Amygdala (tissue), 56 donors: ENCODE results near the gene NCAPG.
A peak's percentile ranks its signal among the peaks of the same experiment; 100 is the strongest.
"Not testable (repeated sequence)": the region's sequence is repeated elsewhere in the genome, so short reads cannot be mapped to it uniquely, and the experiment has no call there.

ENCODE experiments used
- DNase-seq, 56 donors: peaks; one replicate each; lab custom pipeline; 2025; lab: John Stamatoyannopoulos, UW

The NCAPG gene

GRCh38 chr4:17786567-17786966, 24.2 kb upstream of the NCAPG start:
- peak in 1 of 56 donors; percentile 24 for DNase-seq

GRCh38 chr4:17787315-17787714, 23.5 kb upstream of the NCAPG start:
- no peak for DNase-seq

GRCh38 chr4:17788956-17789355, 21.8 kb upstream of the NCAPG start:
- no peak for DNase-seq

GRCh38 chr4:17794730-17795129, 16.0 kb upstream of the NCAPG start:
- DNase-seq = no peak

- no peak for DNase-seq
Observed at GRCh38 chr4:17797808-17798207, 13.0 kb upstream of the NCAPG start.

- DNase-seq = no peak
Observed at GRCh38 chr4:17805580-17806155, 5.1 kb upstream of the NCAPG start.

- no peak for DNase-seq
Observed at GRCh38 chr4:17807446-17807845, 3.3 kb upstream of the NCAPG start.

- DNase-seq = no peak
Observed at GRCh38 chr4:17809667-17810066, 1.1 kb upstream of the NCAPG start.

- peak in 1 of 56 donors; percentile 46 for DNase-seq
Observed at GRCh38 chr4:17811078-17811603, 362 bp downstream of the NCAPG start.

- DNase-seq = no peak
Observed at GRCh38 chr4:17812125-17812524, 1.3 kb downstream of the NCAPG start.

- DNase-seq = no peak
Observed at GRCh38 chr4:17812801-17813200, 2.0 kb downstream of the NCAPG start.

- DNase-seq = no peak
Observed at GRCh38 chr4:17814140-17814539, 3.4 kb downstream of the NCAPG start.

GRCh38 chr4:17816142-17816541, 5.4 kb downstream of the NCAPG start:
- DNase-seq = no peak

- DNase-seq = peak in 1 of 56 donors; percentile 43
Observed at GRCh38 chr4:17817027-17817426, 6.2 kb downstream of the NCAPG start.

- no peak for DNase-seq
Observed at GRCh38 chr4:17823871-17824669, 13.3 kb downstream of the NCAPG start.

- DNase-seq = no peak
Observed at GRCh38 chr4:17846266-17846665, 35.5 kb downstream of the NCAPG start.

GRCh38 chr4:17850295-17850694, 39.5 kb downstream of the NCAPG start:
- DNase-seq = not testable (repeated sequence)

- DNase-seq = no peak
Observed at GRCh38 chr4:17851959-17852358, 41.2 kb downstream of the NCAPG start.

- DNase-seq = no peak
Observed at GRCh38 chr4:17854036-17854435, 43.3 kb downstream of the NCAPG start.

- no peak for DNase-seq
Observed at GRCh38 chr4:17859793-17860406, 49.1 kb downstream of the NCAPG start.

GRCh38 chr4:17861906-17862305, 51.1 kb downstream of the NCAPG start:
- DNase-seq = not testable (repeated sequence)
